Measurements from ENCODE around the gene SPOCK1. TPM values are rescaled to one million over a fixed set of nuclear protein-coding genes. Genes with fewer than 3 reads are reported as not detected.

SPOCK1 gene
- total RNA-seq, 4 donors from 2014 or later, result 8.6 to 34.8 (median 13.2) TPM

- WGBS, 2 donors (ENCODE audit: low coverage in 1 of 2), result 53% methylated on average over 1 of the region's 1 CpG; no CpG with 5 or more reads in 1 of the 2 donors
- no peak for DNase-seq
- H3K27ac ChIP-seq, result no peak overlapping the region
- in situ Hi-C loops (cut with MboI; ENCODE audit: low pct_ligation_motif_present in 1 of 4, low pct_unique_long_range_greater_than_20kb in 1 of 4, low sequenced_read_pairs in 3 of 4) (no loop called here), intact Hi-C loops (cut with DNase I; ENCODE audit: low total_unique reads) (no loop called here)
- H3K9me3 ChIP-seq, result no peaks in the 10 kb centered on the region
- peaks cover 0 to 5% (median 1%) of the 10 kb centered on the region in 4 donors for H3K4me1 ChIP-seq
- H3K27me3 ChIP-seq, result peaks cover 36% of the 10 kb centered on the region
- no peaks in the 10 kb centered on the region for H3K36me3 ChIP-seq
- no peak overlapping the region for H3K4me3 ChIP-seq
- no peak for TF ChIP-seq POLR2AphosphoS5 (IDR thresholded peaks at IDR 0.05)
- no peak for TF ChIP-seq EP300 (IDR thresholded peaks at IDR 0.05; ENCODE audit: low read depth)
- TF ChIP-seq, protein P1, sequence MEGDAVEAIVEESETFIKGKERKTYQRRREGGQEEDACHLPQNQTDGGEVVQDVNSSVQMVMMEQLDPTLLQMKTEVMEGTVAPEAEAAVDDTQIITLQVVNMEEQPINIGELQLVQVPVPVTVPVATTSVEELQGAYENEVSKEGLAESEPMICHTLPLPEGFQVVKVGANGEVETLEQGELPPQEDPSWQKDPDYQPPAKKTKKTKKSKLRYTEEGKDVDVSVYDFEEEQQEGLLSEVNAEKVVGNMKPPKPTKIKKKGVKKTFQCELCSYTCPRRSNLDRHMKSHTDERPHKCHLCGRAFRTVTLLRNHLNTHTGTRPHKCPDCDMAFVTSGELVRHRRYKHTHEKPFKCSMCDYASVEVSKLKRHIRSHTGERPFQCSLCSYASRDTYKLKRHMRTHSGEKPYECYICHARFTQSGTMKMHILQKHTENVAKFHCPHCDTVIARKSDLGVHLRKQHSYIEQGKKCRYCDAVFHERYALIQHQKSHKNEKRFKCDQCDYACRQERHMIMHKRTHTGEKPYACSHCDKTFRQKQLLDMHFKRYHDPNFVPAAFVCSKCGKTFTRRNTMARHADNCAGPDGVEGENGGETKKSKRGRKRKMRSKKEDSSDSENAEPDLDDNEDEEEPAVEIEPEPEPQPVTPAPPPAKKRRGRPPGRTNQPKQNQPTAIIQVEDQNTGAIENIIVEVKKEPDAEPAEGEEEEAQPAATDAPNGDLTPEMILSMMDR (IDR thresholded peaks at IDR 0.05), result no peak
- TF ChIP-seq POLR2A (IDR thresholded peaks at IDR 0.05), result no peak
These were observed 208.1 kb downstream of the SPOCK1 start for GRCh38 chr5:137291031-137291430.

DNA sequence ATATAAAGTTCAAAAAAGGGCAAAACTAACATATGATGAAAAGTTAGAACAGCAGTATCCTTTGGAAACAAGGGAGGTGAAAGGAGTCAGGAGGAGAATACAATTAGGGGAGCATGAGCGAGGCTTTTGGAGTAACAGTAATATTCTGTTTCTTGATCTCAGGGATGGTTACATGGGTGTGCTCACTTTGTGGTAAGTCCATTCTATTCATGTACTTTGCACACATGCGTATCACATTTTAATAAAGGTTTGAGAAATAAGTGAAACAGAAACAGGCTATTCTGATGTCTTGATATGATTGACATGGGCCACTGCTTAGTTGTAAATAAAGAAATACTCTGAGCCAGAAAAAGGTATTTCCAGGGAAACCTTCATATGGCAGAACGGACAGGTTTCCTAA, 208.8 kb downstream of the SPOCK1 start:
- Histone ChIP-seq H3K27ac (no peak overlapping the region), H3K9me3 (no peaks in the 10 kb centered on the region), H3K4me1 (peaks cover 0 to 5% (median 1%) of the 10 kb centered on the region in 4 donors), H3K36me3 (no peaks in the 10 kb centered on the region), H3K27me3 (peaks cover 36% of the 10 kb centered on the region), H3K4me3 (no peak overlapping the region)
- no peak for DNase-seq
- in situ Hi-C loops (cut with MboI; ENCODE audit: low pct_ligation_motif_present in 1 of 4, low pct_unique_long_range_greater_than_20kb in 1 of 4, low sequenced_read_pairs in 3 of 4), result no loop called here
- intact Hi-C loops (cut with DNase I; ENCODE audit: low total_unique reads), result no loop called here
- 91 to 94% methylated on average over 3 of the region's 3 CpGs for WGBS, 2 donors (ENCODE audit: low coverage in 1 of 2)
- TF ChIP-seq POLR2AphosphoS5 (IDR thresholded peaks at IDR 0.05) (no peak), POLR2A (IDR thresholded peaks at IDR 0.05) (no peak), EP300 (IDR thresholded peaks at IDR 0.05; ENCODE audit: low read depth) (no peak)
- TF ChIP-seq, protein P1 (IDR thresholded peaks at IDR 0.05), result no peak

DNA sequence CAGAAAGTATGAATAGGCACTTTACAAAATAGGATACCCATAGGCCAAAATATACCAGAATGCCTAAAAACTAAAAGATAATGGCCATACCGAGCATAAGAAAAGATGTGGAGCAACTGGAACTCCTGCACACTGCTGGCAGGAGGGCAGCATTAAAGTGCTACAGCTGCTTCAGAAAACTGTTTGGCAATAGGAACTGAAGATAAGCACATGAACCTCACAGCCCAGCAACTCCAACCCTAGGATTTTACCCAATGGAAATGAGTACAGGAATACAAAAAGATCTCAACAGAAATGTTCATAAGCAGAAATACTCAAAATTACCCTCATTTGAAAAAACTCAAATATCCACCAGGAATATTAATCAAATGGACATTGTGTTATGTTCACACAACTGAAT, 209.3 kb downstream of the SPOCK1 start:
- no peak for DNase-seq
- TF ChIP-seq POLR2AphosphoS5 (IDR thresholded peaks at IDR 0.05), result no peak
- TF ChIP-seq POLR2A (IDR thresholded peaks at IDR 0.05), result no peak
- TF ChIP-seq, protein P1 (IDR thresholded peaks at IDR 0.05), result no peak
- no peak for TF ChIP-seq EP300 (IDR thresholded peaks at IDR 0.05; ENCODE audit: low read depth)
- in situ Hi-C loops (cut with MboI; ENCODE audit: low pct_ligation_motif_present in 1 of 4, low pct_unique_long_range_greater_than_20kb in 1 of 4, low sequenced_read_pairs in 3 of 4), result no loop called here
- Histone ChIP-seq H3K27me3 (peaks cover 36% of the 10 kb centered on the region), H3K4me3 (no peak overlapping the region), H3K36me3 (no peaks in the 10 kb centered on the region), H3K4me1 (peaks cover 0 to 5% (median 1%) of the 10 kb centered on the region in 4 donors), H3K27ac (no peak overlapping the region), H3K9me3 (no peaks in the 10 kb centered on the region)
- 69 to 70% methylated on average over 1 of the region's 1 CpG for WGBS, 2 donors (ENCODE audit: low coverage in 1 of 2)
- intact Hi-C loops (cut with DNase I; ENCODE audit: low total_unique reads), result no loop called here

DNA sequence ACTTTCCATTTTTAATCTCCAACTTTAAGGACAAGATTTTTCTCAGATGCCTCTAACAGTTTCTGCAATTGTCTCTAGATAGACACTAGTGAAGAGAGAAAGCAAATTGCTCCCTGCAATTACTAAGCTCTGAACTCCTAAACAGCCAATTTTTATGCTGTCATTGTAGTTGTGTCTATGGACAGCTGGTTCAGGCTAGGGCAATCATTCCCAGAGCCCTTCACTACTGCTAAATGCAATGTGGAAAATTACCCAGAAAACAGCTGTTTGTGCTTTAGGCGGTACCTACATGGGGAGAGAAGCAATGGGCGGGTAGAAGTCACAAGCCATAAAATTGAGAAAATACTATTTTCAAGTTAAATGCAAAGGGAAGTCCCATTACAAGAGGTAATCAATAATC, 211.6 kb downstream of the SPOCK1 start:
- intact Hi-C loops (cut with DNase I; ENCODE audit: low total_unique reads), result no loop called here
- Histone ChIP-seq H3K4me1 (peaks cover 0 to 2% (median 0%) of the 10 kb centered on the region in 4 donors), H3K36me3 (no peaks in the 10 kb centered on the region), H3K4me3 (no peak overlapping the region), H3K27me3 (peaks cover 30% of the 10 kb centered on the region), H3K27ac (no peak overlapping the region), H3K9me3 (no peaks in the 10 kb centered on the region)
- no peak for DNase-seq
- WGBS, 2 donors (ENCODE audit: low coverage in 1 of 2), result 78 to 79% methylated on average over 2 of the region's 2 CpGs
- in situ Hi-C loops (cut with MboI; ENCODE audit: low pct_ligation_motif_present in 1 of 4, low pct_unique_long_range_greater_than_20kb in 1 of 4, low sequenced_read_pairs in 3 of 4), result no loop called here
- no peak for TF ChIP-seq EP300 (IDR thresholded peaks at IDR 0.05; ENCODE audit: low read depth)
- TF ChIP-seq, protein P1 (IDR thresholded peaks at IDR 0.05), result no peak
- TF ChIP-seq POLR2A (IDR thresholded peaks at IDR 0.05), result no peak
- no peak for TF ChIP-seq POLR2AphosphoS5 (IDR thresholded peaks at IDR 0.05)

Data from transverse colon (tissue), 4 donors.